GM12878 (cell line): ENCODE measurements around the gene ANAPC10. TPM values are rescaled to one million over a fixed set of nuclear protein-coding genes. Genes with fewer than 3 reads are reported as not detected.

Experiments
- ATAC-seq: fragments of 200-7000 bp; cut with Tn5 transposase; 3 replicates; pipeline ENCODE4 v1.9.1; 2020; ENCODE audit warnings: mild to moderate bottlenecking, moderate library complexity
- BruUV-seq: library from RNA; stranded (reverse); fragments of 400-500 nt; replicated peaks from 2 replicates; lab custom pipeline; 2021; lab: Mats Ljungman, UMichigan
- CTCF ChIA-PET: fragments of 300-600 bp; sonication (Branson Sonifier 250); formaldehyde crosslinking; extraction: SDS; loops from one replicate; lab custom pipeline; 2021; ENCODE audit warnings: inconsistent platforms; lab: Yijun Ruan, JAX
- POLR2A ChIA-PET: fragments of 350-600 bp; formaldehyde crosslinking; extraction: SDS; loops from one replicate; lab custom pipeline; 2021; ENCODE audit warnings: inconsistent platforms; lab: Charles Lee
- RAD21 ChIA-PET: fragments of 300-600 bp; sonication (Branson Sonifier 250); formaldehyde crosslinking; loops from one replicate; lab custom pipeline; 2023; ENCODE audit warnings: antibody characterized with exemption; ENCODE audit not compliant: unreplicated experiment; lab: Charles Lee
- SMC1A ChIA-PET: fragments of 300-600 bp; sonication (Branson Sonifier 250); formaldehyde crosslinking; loops from one replicate; lab custom pipeline; 2023; ENCODE audit not compliant: unreplicated experiment, uncharacterized antibody; lab: Charles Lee
- DNase-seq: peaks from one replicate; pipeline ENCODE4 v3.0.0-alpha.2; 2011; ENCODE audit warnings: low read depth, low spot score
- FAIRE-seq: peaks from 3 replicates; lab custom pipeline; 2011; peaks lifted over from hg19 to GRCh38; lab: Jason Lieb, UNC
- H2AFZ ChIP-seq: 2 replicates; pipeline ENCODE4 v1.6.0; 2011; ENCODE audit warnings: low read depth, low read length, control low read depth; ENCODE audit not compliant: control insufficient read depth
- H3K27ac ChIP-seq: 2 replicates; pipeline ENCODE4 v1.5.1; 2011; ENCODE audit warnings: control low read depth; ENCODE audit not compliant: control insufficient read depth, insufficient read depth
- H3K27me3 ChIP-seq, 2 experiments: replicated peaks in 1 of 2; 2 replicates each; pipeline versions ENCODE4 v1.6.0 to v1.6.1; 2011; ENCODE audit warnings: low read length in 1 of 2; ENCODE audit not compliant: control insufficient read depth in 2 of 2, insufficient read depth in 2 of 2
- H3K36me3 ChIP-seq, 2 experiments: 2 replicates each; pipeline ENCODE4 v1.5.1; 2011; ENCODE audit warnings: low read length in 1 of 2; ENCODE audit not compliant: control insufficient read depth in 2 of 2, insufficient read depth in 2 of 2
- H3K4me1 ChIP-seq: 2 replicates; pipeline ENCODE4 v1.6.1; 2011; ENCODE audit warnings: mild to moderate bottlenecking, low read length, moderate library complexity, mixed read lengths; ENCODE audit not compliant: control insufficient read depth, insufficient read depth
- H3K4me2 ChIP-seq: 2 replicates; pipeline ENCODE4 v1.6.0; 2011; ENCODE audit warnings: control low read depth; ENCODE audit not compliant: control insufficient read depth, insufficient read depth
- H3K4me3 ChIP-seq: fragments of 200-600 bp; sonication (generic); 2 replicates; pipeline ENCODE4 v1.5.1; 2016
- H3K79me2 ChIP-seq: 2 replicates; pipeline ENCODE4 v1.6.0; 2011; ENCODE audit warnings: low read length; ENCODE audit not compliant: control insufficient read depth, insufficient read depth
- H3K9ac ChIP-seq: 2 replicates; pipeline ENCODE4 v1.8.0; 2011; ENCODE audit warnings: low read length, control low read depth, mixed read lengths; ENCODE audit not compliant: control insufficient read depth, insufficient read depth
- H3K9me3 ChIP-seq: replicated peaks from 3 replicates; pipeline ENCODE4 v1.5.1; 2011; ENCODE audit warnings: mild to moderate bottlenecking, low read length; ENCODE audit not compliant: control insufficient read depth, insufficient read depth
- H4K20me1 ChIP-seq: 2 replicates; pipeline ENCODE4 v1.6.0; 2011; ENCODE audit not compliant: control insufficient read depth, insufficient read depth
- ASH2L ChIP-seq: fragments of 300-600, 200-600 bp; sonication (generic); IDR thresholded peaks from 2 replicates; pipeline ENCODE4 v1.6.1; 2017; ENCODE audit warnings: low read depth, mild to moderate bottlenecking, borderline replicate concordance
- ATF7 ChIP-seq: fragments of 450-650 bp; IDR thresholded peaks from 2 replicates; pipeline ENCODE4 v1.6.1; 2016; ENCODE audit warnings: low read depth, mild to moderate bottlenecking
- CBFB ChIP-seq: IDR thresholded peaks from 2 replicates; pipeline ENCODE4 v1.6.1; 2016; ENCODE audit warnings: antibody characterized with exemption, low read depth
- HDGF ChIP-seq: fragments of 450-650 bp; IDR thresholded peaks from 2 replicates; pipeline ENCODE4 v1.6.1; 2016; ENCODE audit warnings: antibody characterized with exemption
- IKZF2 ChIP-seq, 2 experiments: fragments of 450-650 bp; IDR thresholded peaks; 2 replicates each; pipeline ENCODE4 v1.6.1; 2017; ENCODE audit warnings: mild to moderate bottlenecking in 2 of 2, moderate library complexity in 2 of 2
- KAT2A ChIP-seq: conservative IDR thresholded peaks from 2 replicates; pipeline ENCODE4 v1.6.1; 2011; ENCODE audit warnings: low read depth, low read length; ENCODE audit not compliant: control insufficient read depth
- MEF2A ChIP-seq: IDR thresholded peaks from 2 replicates; pipeline ENCODE4 v1.6.1; 2011; ENCODE audit warnings: low read depth, mild to moderate bottlenecking, low read length, moderate library complexity; ENCODE audit not compliant: insufficient read depth
- MTA2 ChIP-seq: fragments of 450-650 bp; IDR thresholded peaks from 2 replicates; pipeline ENCODE4 v1.6.1; 2016; ENCODE audit warnings: low read depth, mild to moderate bottlenecking, moderate library complexity
- NR2F1 ChIP-seq: fragments of 450-650 bp; conservative IDR thresholded peaks from 2 replicates; pipeline ENCODE4 v1.6.1; 2017; ENCODE audit warnings: mild to moderate bottlenecking
- SMC3 ChIP-seq: IDR thresholded peaks from 2 replicates; pipeline ENCODE4 v1.6.1; 2011; ENCODE audit warnings: low read length, improper control_type of control experiment, borderline replicate concordance
- SRF ChIP-seq, 2 experiments: IDR thresholded peaks; 2 replicates each; pipeline ENCODE4 v1.6.1; 2011; ENCODE audit warnings: low read depth in 2 of 2, low read length in 2 of 2, mild to moderate bottlenecking in 1 of 2, moderate library complexity in 1 of 2
- SUZ12 ChIP-seq: fragments of 200-600 bp; sonication (generic); IDR thresholded peaks from one replicate; pipeline ENCODE4 v1.6.1; 2018; ENCODE audit warnings: antibody characterized with exemption, mild to moderate bottlenecking; ENCODE audit not compliant: unreplicated experiment
- WGBS: methylation state at CpG from one replicate; pipeline ENCODE4 v1.1.6; 2016; ENCODE audit warnings: low lambda C conversion rate; ENCODE audit not compliant: insufficient replicate concordance, insufficient coverage; ENCODE audit errors: missing lambda C conversion rate; 5-methylcytosine and 5-hydroxymethylcytosine counted together
- in situ Hi-C: fragments of 300-500 bp; cut with MboI; formaldehyde crosslinking; loops from 9 replicates; pipeline ENCODE4 v1.14.3; 2018; ENCODE audit warnings: mixed read lengths
- intact Hi-C: fragments of 100-400 bp; cut with micrococcal nuclease; formaldehyde crosslinking; loops from one replicate; pipeline ENCODE4 v1.14.2; 2022; ENCODE audit not compliant: unreplicated experiment
- polyA plus RNA-seq, 11 experiments: library from polyadenylated mRNA; depleted of rRNA in 4 of 11; unstranded in 6 of 11; stranded (reverse) in 5 of 11; fragments of >200 nt; fragmentation: Nextera tagmentation in 4 of 11; fragmentation: Illumina TruSeq in 1 of 11; extraction: Ambion mirVana in 4 of 11; extraction: Trizol in 1 of 11; gene quantifications; 1 replicate in 1 of 11; 2 replicates in 10 of 11; pipeline versions ENCODE4 v1.2.1 to v1.2.3, GENCODE V29; 2011 to 2016; ENCODE audit warnings: inconsistent platforms in 2 of 11, missing spikeins in 2 of 11, low read depth in 1 of 11
- total RNA-seq, 4 experiments: library from RNA; depleted of rRNA in 3 of 4; stranded (reverse); fragments of >200 nt in 3 of 4; fragmentation: Illumina TruSeq in 1 of 4; extraction: Trizol in 1 of 4; gene quantifications; 2 replicates each; pipeline versions ENCODE4 v1.2.1 to v1.2.3, GENCODE V29; 2013 to 2021
- TF ChIP-seq, protein P1 (sequence below): fragments of 150-350 bp; IDR thresholded peaks from 2 replicates; pipeline ENCODE4 v1.6.1; 2014; ENCODE audit warnings: mild to moderate bottlenecking, low read depth, low read length
- TF ChIP-seq, protein P2 (sequence below), 3 experiments: IDR thresholded peaks in 2 of 3; conservative IDR thresholded peaks in 1 of 3; 2 replicates each; pipeline ENCODE4 v1.5.1; 2011; ENCODE audit warnings: low read depth in 3 of 3, low read length in 3 of 3, mild to moderate bottlenecking in 3 of 3, control low read depth in 2 of 3, moderate library complexity in 2 of 3, inconsistent platforms in 1 of 3, mixed read lengths in 1 of 3; ENCODE audit not compliant: control insufficient read depth in 2 of 3, insufficient read depth in 1 of 3; ENCODE audit errors: extremely low read depth in 1 of 3
- TF ChIP-seq, protein P3 (sequence below): fragments of 450-650 bp; IDR thresholded peaks from 2 replicates; pipeline ENCODE4 v1.6.1; 2017; ENCODE audit warnings: borderline replicate concordance
- TF ChIP-seq, protein P4 (sequence below): IDR thresholded peaks from 2 replicates; pipeline ENCODE4 v1.6.1; 2011; ENCODE audit warnings: low read depth, mild to moderate bottlenecking, low read length, moderate library complexity, borderline replicate concordance; ENCODE audit errors: extremely low read depth

Gene ANAPC10
- total and polyA plus RNA-seq, 10 of the 15 experiments (the other 5 are each of a cell fraction or from before 2014, with no cell fraction given) = 23.8 to 73.7 (median 48.5) TPM

DNA sequence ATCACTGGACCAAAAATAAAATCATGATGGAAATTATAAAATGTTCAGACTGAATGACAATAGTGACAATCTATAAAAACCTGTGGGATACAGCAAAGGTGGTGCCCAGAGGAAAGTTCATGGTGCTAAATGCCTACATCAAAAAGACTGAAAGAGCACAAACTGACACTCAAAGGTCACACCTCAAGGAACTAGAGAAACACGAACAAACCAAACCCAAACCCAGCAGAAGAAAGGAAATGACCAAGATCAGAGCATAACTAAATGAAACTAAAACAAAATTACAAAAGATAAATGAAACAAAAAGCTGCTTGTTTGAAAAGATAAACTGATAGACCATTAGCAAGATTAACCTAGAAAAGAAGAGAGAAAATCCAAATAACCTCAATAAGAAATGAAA is 78.7 kb downstream of the ANAPC10 start (continued):
- TF ChIP-seq, protein P1, sequence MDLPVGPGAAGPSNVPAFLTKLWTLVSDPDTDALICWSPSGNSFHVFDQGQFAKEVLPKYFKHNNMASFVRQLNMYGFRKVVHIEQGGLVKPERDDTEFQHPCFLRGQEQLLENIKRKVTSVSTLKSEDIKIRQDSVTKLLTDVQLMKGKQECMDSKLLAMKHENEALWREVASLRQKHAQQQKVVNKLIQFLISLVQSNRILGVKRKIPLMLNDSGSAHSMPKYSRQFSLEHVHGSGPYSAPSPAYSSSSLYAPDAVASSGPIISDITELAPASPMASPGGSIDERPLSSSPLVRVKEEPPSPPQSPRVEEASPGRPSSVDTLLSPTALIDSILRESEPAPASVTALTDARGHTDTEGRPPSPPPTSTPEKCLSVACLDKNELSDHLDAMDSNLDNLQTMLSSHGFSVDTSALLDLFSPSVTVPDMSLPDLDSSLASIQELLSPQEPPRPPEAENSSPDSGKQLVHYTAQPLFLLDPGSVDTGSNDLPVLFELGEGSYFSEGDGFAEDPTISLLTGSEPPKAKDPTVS = no peak
- TF ChIP-seq ATF7 = peak; percentile 41; the same call in 1 of the 2 replicates
- TF ChIP-seq CBFB = no peak
- TF ChIP-seq HDGF = 0 out of 2 replicates have a peak, but pooled peaks have one; percentile 49
- peak; percentile 54; the same call in 1 of the 2 replicates for TF ChIP-seq MTA2

DNA sequence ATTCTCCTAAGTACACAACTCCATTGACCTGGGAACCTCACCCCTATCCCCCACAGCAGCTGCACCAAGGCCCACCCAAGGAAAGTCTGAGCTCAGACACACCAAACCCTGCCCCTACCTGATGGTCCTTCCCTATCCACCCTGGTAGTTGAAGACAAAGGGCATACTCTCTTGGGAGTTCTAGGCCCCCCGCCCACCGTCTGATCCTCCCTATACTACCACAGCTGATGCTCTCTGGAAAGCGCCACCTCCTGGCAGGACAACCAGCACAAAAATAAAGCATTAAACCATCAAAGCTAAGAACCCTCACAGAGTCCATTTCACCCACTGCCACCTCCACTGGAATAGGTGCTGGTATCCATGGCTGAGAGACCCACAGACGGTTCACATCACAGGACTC is 83.6 kb downstream of the ANAPC10 start:
- no peak overlapping the region for H3K27ac ChIP-seq
- no peak for ATAC-seq
- BruUV-seq = no TSS peak
- TF ChIP-seq, protein P2, sequence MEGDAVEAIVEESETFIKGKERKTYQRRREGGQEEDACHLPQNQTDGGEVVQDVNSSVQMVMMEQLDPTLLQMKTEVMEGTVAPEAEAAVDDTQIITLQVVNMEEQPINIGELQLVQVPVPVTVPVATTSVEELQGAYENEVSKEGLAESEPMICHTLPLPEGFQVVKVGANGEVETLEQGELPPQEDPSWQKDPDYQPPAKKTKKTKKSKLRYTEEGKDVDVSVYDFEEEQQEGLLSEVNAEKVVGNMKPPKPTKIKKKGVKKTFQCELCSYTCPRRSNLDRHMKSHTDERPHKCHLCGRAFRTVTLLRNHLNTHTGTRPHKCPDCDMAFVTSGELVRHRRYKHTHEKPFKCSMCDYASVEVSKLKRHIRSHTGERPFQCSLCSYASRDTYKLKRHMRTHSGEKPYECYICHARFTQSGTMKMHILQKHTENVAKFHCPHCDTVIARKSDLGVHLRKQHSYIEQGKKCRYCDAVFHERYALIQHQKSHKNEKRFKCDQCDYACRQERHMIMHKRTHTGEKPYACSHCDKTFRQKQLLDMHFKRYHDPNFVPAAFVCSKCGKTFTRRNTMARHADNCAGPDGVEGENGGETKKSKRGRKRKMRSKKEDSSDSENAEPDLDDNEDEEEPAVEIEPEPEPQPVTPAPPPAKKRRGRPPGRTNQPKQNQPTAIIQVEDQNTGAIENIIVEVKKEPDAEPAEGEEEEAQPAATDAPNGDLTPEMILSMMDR (IDR thresholded peaks at IDR 0.05 in 2 of 3, conservative IDR thresholded peaks at IDR 0.05 in 1 of 3; ENCODE audit: control insufficient read depth in 2 of 3, extremely low read depth in 1 of 3, insufficient read depth in 1 of 3, low read depth in 3 of 3, low read length in 3 of 3) = no peak
- no peak for TF ChIP-seq ASH2L
- no peak for TF ChIP-seq MEF2A
- TF ChIP-seq SMC3 = no peak
- no peak for TF ChIP-seq HDGF
- TF ChIP-seq, protein P3, sequence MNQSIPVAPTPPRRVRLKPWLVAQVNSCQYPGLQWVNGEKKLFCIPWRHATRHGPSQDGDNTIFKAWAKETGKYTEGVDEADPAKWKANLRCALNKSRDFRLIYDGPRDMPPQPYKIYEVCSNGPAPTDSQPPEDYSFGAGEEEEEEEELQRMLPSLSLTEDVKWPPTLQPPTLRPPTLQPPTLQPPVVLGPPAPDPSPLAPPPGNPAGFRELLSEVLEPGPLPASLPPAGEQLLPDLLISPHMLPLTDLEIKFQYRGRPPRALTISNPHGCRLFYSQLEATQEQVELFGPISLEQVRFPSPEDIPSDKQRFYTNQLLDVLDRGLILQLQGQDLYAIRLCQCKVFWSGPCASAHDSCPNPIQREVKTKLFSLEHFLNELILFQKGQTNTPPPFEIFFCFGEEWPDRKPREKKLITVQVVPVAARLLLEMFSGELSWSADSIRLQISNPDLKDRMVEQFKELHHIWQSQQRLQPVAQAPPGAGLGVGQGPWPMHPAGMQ = no peak
- no peak for TF ChIP-seq IKZF2 (IDR thresholded peaks at IDR 0.05)
- TF ChIP-seq, protein P1 = no peak
- TF ChIP-seq SUZ12 = no peak
- no peak for TF ChIP-seq NR2F1
- TF ChIP-seq, protein P4, sequence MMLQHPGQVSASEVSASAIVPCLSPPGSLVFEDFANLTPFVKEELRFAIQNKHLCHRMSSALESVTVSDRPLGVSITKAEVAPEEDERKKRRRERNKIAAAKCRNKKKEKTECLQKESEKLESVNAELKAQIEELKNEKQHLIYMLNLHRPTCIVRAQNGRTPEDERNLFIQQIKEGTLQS = no peak
- no peak for TF ChIP-seq SRF (IDR thresholded peaks at IDR 0.05; ENCODE audit: low read depth in 2 of 2, low read length in 2 of 2)
- no peak for TF ChIP-seq KAT2A

More for the DNA sequence above, 83.6 kb downstream of the ANAPC10 start:
- Histone ChIP-seq H3K9ac (no peak overlapping the region), H2AFZ (no peak overlapping the region), H3K27me3 (no peaks in the 10 kb centered on the region), H3K4me3 (no peak overlapping the region), H3K4me1 (no peaks in the 10 kb centered on the region), H3K4me2 (no peak overlapping the region), H4K20me1 (no peaks in the 10 kb centered on the region), H3K36me3 (no peaks in the 10 kb centered on the region; a peak in 1 of 4 replicates), H3K79me2 (no peaks in the 10 kb centered on the region), H3K9me3 (no peaks in the 10 kb centered on the region; the same call in 1 of the 3 replicates)
- no peak for DNase-seq
- in situ Hi-C loops = no loop called here
- no peak for FAIRE-seq
- 100% methylated on average over 4 of the region's 4 CpGs for WGBS
- RAD21 ChIA-PET = interaction anchor here (1.0 kb wide), 1 partner anchor 10 kb away, joined by 4 read pairs; no protein-coding TSS in a partner anchor
- intact Hi-C loops = no loop called here
- POLR2A ChIA-PET = no interaction called here
- CTCF ChIA-PET = interaction anchor here (1.3 kb wide), 1 partner anchor 29 kb away, joined by 3 read pairs; no protein-coding TSS in a partner anchor
- SMC1A ChIA-PET = interaction anchor here (1.1 kb wide), 1 partner anchor 18 kb away, joined by 3 read pairs; no protein-coding TSS in a partner anchor
